ENCODE data around the gene ICAM5.
A peak's percentile ranks its signal among the peaks of the same experiment; 100 is the strongest.
"Not testable (repeated sequence)": the region's sequence is repeated elsewhere in the genome, so short reads cannot be mapped to it uniquely, and the experiment has no call there.

Gene ICAM5

GRCh38 chr19:10278935-10279334 is 10.8 kb upstream of the ICAM5 start:
- no peaks in the 10 kb centered on the region for H3K9me3 ChIP-seq
- H3K36me3 ChIP-seq (replicated peaks), result no peaks in the 10 kb centered on the region
- H3K27me3 ChIP-seq (ENCODE audit: low read depth), result no peaks in the 10 kb centered on the region
- in situ Hi-C loops (cut with MboI; ENCODE audit: low sequenced_read_pairs), result no loop called here
- no peak overlapping the region for H3K4me3 ChIP-seq
- no peak for DNase-seq (ENCODE audit: low spot score in 2 of 2)
- no peaks in the 10 kb centered on the region for H3K4me1 ChIP-seq

GRCh38 chr19:10279737-10280442 is 9.9 kb upstream of the ICAM5 start:
- Histone ChIP-seq H3K27me3 (ENCODE audit: low read depth) (no peaks in the 10 kb centered on the region), H3K36me3 (replicated peaks) (no peaks in the 10 kb centered on the region), H3K4me3 (no peak overlapping the region), H3K9me3 (no peaks in the 10 kb centered on the region), H3K4me1 (no peaks in the 10 kb centered on the region)
- in situ Hi-C loops (cut with MboI; ENCODE audit: low sequenced_read_pairs), result no loop called here
- no peak for DNase-seq (ENCODE audit: low spot score in 2 of 2)

DNA sequence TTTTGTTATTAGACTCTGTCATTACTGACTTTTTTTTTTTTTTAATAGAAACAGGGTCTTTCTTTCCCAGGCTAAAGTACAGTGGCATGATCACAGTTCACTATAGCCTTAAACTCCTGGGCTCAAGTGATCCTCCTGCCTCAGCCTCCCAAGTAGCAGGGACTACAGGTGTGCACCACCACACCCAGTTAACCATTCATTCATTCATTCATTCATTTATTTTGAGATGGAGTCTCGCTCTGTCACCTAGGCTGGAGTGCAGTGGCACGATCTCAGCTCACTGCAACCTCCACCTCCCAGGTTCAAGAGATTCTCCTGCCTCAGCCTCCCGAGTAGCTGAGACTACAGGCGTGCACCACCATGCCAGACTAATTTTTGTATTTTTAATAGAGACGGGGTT is 7.7 kb upstream of the ICAM5 start:
- in situ Hi-C loops (cut with MboI; ENCODE audit: low sequenced_read_pairs); H3K4me1 ChIP-seq: not testable (repeated sequence)

DNA sequence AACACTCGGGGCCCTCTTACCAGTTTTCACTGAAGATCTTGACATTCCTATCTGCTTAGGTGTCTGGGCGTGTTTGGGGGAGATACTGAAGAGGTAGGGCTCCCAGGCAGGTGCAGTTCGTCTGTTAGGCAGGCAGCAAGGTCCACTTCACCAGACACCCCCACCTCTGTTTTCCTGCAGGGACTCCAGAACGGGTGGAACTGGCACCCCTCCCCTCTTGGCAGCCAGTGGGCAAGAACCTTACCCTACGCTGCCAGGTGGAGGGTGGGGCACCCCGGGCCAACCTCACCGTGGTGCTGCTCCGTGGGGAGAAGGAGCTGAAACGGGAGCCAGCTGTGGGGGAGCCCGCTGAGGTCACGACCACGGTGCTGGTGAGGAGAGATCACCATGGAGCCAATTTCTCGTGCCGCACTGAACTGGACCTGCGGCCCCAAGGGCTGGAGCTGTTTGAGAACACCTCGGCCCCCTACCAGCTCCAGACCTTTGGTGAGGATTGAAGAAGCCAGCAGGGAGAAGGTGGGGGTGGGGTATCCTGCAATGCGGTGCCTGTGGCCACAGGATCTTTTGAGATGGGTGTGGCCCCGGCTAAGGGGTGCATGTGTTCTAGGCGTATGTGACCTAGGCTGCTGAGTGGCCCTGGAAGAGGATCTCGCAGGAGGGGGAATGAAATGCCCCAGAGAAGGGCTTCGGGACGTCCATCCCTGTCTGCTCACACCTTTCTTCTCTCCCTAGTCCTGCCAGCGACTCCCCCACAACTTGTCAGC is 6.3 kb upstream of the ICAM5 start:
- Histone ChIP-seq H3K36me3 (replicated peaks) (no peaks in the 10 kb centered on the region), H3K4me3 (no peak overlapping the region), H3K4me1 (peaks cover 2% of the 10 kb centered on the region; the same call in 1 of the 2 replicates), H3K27me3 (ENCODE audit: low read depth) (no peaks in the 10 kb centered on the region), H3K9me3 (no peaks in the 10 kb centered on the region)
- in situ Hi-C loops (cut with MboI; ENCODE audit: low sequenced_read_pairs), result no loop called here
- DNase-seq (ENCODE audit: low spot score in 2 of 2), result peak in 1 of 2 experiments; percentile 10

More for the DNA sequence above, 7.7 kb upstream of the ICAM5 start:
- H3K4me3 ChIP-seq; H3K9me3 ChIP-seq; H3K27me3 ChIP-seq (ENCODE audit: low read depth); DNase-seq (ENCODE audit: low spot score in 2 of 2); H3K36me3 ChIP-seq (replicated peaks): not testable (repeated sequence)

- Histone ChIP-seq H3K4me1 (peaks cover 6% of the 10 kb centered on the region), H3K36me3 (replicated peaks) (no peaks in the 10 kb centered on the region)
- in situ Hi-C loops (cut with MboI; ENCODE audit: low sequenced_read_pairs), result no loop called here
Measured at GRCh38 chr19:10284065-10284959, 5.4 kb upstream of the ICAM5 start.

GRCh38 chr19:10284960-10285278 is 4.8 kb upstream of the ICAM5 start:
- no peaks in the 10 kb centered on the region for H3K27me3 ChIP-seq (ENCODE audit: low read depth)
- no peaks in the 10 kb centered on the region for H3K36me3 ChIP-seq (replicated peaks)
- DNase-seq (ENCODE audit: low spot score in 2 of 2), result no peak

More at GRCh38 chr19:10284065-10284959, 5.4 kb upstream of the ICAM5 start:
- no peaks in the 10 kb centered on the region for H3K27me3 ChIP-seq (ENCODE audit: low read depth)
- no peak overlapping the region for H3K4me3 ChIP-seq
- no peaks in the 10 kb centered on the region for H3K9me3 ChIP-seq
- peak in 1 of 2 experiments; percentile 7 for DNase-seq (ENCODE audit: low spot score in 2 of 2)

DNA sequence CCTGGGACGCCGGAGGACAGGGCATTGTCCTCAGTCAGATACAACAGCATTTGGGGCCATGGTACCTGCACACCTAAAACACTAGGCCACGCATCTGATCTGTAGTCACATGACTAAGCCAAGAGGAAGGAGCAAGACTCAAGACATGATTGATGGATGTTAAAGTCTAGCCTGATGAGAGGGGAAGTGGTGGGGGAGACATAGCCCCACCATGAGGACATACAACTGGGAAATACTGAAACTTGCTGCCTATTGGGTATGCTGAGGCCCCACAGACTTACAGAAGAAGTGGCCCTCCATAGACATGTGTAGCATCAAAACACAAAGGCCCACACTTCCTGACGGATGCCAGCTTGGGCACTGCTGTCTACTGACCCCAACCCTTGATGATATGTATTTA is 4.4 kb upstream of the ICAM5 start:
- Histone ChIP-seq H3K36me3 (replicated peaks) (no peaks in the 10 kb centered on the region), H3K4me1 (peaks cover 6% of the 10 kb centered on the region), H3K4me3 (no peak overlapping the region), H3K27me3 (ENCODE audit: low read depth) (no peaks in the 10 kb centered on the region), H3K9me3 (no peaks in the 10 kb centered on the region)
- in situ Hi-C loops (cut with MboI; ENCODE audit: low sequenced_read_pairs), result no loop called here
- DNase-seq (ENCODE audit: low spot score in 2 of 2), result no peak

More at GRCh38 chr19:10284960-10285278, 4.8 kb upstream of the ICAM5 start:
- no peak overlapping the region for H3K4me3 ChIP-seq
- no peaks in the 10 kb centered on the region for H3K9me3 ChIP-seq
- in situ Hi-C loops (cut with MboI; ENCODE audit: low sequenced_read_pairs), result no loop called here
- H3K4me1 ChIP-seq, result peaks cover 6% of the 10 kb centered on the region

DNA sequence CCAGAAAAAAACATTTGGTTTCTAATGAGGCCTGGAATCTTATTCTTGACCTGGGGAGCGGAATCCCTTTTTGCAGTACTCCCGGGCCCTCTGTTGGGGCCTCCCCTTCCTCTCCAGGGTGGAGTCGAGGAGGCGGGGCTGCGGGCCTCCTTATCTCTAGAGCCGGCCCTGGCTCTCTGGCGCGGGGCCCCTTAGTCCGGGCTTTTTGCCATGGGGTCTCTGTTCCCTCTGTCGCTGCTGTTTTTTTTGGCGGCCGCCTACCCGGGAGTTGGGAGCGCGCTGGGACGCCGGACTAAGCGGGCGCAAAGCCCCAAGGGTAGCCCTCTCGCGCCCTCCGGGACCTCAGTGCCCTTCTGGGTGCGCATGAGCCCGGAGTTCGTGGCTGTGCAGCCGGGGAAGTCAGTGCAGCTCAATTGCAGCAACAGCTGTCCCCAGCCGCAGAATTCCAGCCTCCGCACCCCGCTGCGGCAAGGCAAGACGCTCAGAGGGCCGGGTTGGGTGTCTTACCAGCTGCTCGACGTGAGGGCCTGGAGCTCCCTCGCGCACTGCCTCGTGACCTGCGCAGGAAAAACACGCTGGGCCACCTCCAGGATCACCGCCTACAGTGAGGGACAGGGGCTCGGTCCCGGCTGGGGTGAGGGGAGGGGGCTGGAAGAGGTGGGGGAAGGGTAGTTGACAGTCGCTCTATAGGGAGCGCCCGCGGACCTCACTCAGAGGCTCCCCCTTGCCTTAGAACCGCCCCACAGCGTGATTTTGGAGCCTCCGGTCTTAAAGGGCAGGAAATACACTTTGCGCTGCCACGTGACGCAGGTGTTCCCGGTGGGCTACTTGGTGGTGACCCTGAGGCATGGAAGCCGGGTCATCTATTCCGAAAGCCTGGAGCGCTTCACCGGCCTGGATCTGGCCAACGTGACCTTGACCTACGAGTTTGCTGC is 2.7 kb upstream of the ICAM5 start, which contains the start of gene ICAM4:
Gene ICAM4 (plus strand): TSS at position 153 of the 935 bp plus-strand sequence. CDS start 58 bp downstream, at position 211.
- peaks cover 13% of the 10 kb centered on the region for H3K4me1 ChIP-seq
- DNase-seq (ENCODE audit: low spot score in 2 of 2), result no peak
- no peaks in the 10 kb centered on the region for H3K27me3 ChIP-seq (ENCODE audit: low read depth)
- H3K4me3 ChIP-seq, result no peak within 1 kb of the TSS
- no peaks in the 10 kb centered on the region for H3K36me3 ChIP-seq (replicated peaks)
- no peaks in the 10 kb centered on the region for H3K9me3 ChIP-seq
- in situ Hi-C loops (cut with MboI; ENCODE audit: low sequenced_read_pairs), result no loop called here

DNA sequence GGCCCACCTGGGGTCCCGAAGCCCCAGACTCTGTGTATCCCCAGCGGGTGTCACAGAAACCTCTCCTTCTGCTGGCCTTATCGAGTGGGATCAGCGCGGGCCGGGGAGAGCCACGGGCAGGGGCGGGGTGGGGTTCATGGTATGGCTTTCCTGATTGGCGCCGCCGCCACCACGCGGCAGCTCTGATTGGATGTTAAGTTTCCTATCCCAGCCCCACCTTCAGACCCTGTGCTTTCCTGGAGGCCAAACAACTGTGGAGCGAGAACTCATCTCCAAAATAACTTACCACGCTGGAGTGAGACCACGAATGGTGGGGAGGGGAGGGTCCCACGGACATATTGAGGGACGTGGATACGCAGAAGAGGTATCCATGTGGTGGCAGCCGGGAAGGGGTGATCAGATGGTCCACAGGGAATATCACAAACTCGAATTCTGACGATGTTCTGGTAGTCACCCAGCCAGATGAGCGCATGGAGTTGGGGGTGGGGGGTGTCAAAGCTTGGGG is 1.0 kb upstream of the ICAM5 start:
- Histone ChIP-seq H3K4me3 (peak overlapping the region; percentile 51), H3K27me3 (ENCODE audit: low read depth) (no peaks in the 10 kb centered on the region), H3K9me3 (no peaks in the 10 kb centered on the region), H3K4me1 (peaks cover 14% of the 10 kb centered on the region), H3K36me3 (replicated peaks) (peaks cover 7% of the 10 kb centered on the region)
- in situ Hi-C loops (cut with MboI; ENCODE audit: low sequenced_read_pairs), result no loop called here
- DNase-seq (ENCODE audit: low spot score in 2 of 2), result peak; percentile 86 to 92

DNA sequence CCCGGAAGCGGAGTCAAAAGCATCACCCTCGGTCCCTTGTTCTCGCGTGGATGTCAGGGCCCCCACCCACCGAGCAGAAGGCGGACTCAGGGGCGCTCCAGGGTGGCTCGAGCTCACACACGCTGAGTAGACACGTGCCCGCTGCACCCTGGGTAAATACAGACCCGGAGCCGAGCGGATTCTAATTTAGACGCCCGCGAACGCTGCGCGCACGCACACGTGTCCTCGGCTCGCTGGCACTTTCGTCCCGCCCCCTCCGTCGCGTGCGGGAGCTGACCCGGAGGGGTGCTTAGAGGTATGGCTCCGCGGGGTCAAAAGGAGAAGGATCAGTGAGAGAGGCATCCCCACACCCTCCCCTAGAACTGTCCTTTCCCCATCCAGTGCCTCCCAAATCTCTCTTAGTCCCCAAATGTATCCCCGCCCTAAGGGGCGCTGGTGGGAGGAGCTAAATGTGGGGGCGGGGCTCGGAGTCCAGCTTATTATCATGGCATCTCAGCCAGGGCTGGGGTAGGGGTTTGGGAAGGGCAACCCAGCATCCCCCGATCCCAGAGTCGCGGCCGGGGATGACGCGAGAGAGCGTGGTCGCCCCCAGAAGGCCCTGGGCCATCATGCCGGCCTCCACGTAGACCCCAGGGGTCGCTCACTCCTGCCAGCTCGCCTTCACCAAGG is 451 bp upstream of the ICAM5 start:
- DNase-seq (ENCODE audit: low spot score in 2 of 2), result peak; percentile 75 to 90

DNA sequence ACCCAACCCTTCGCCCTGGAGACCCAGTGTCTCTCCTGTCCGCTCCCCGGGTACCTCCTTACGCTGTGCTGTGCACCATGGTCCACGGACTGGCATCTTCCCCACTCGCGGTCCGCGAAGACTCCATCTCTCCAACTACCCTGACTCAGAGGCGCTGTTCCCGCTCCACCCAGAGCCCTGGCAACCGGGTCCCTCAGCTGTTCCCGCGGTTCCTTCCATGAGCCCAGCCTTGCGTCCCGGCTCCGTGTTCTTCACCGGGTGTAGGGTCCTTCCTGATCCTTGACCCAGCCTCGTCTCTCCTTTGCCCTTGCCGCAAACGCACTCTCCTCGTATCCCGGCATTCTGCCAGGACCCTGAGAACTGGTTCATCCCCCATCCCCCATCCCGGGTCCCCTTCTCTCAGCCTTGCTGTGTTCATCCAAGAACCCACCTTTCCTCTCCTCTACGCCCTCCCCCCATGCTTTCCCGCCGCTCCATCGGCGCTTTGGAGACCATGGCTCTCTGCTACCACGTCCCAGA is 664 bp downstream of the ICAM5 start:
- H3K9me3 ChIP-seq, result no peaks in the 10 kb centered on the region
- peak overlapping the region; percentile 51 for H3K4me3 ChIP-seq
- in situ Hi-C loops (cut with MboI; ENCODE audit: low sequenced_read_pairs), result no loop called here
- peak in 1 of 2 experiments; percentile 59 for DNase-seq (ENCODE audit: low spot score in 2 of 2)
- peaks cover 14% of the 10 kb centered on the region for H3K4me1 ChIP-seq
- H3K27me3 ChIP-seq (ENCODE audit: low read depth), result no peaks in the 10 kb centered on the region
- peaks cover 10% of the 10 kb centered on the region for H3K36me3 ChIP-seq (replicated peaks)

More for the DNA sequence above, 451 bp upstream of the ICAM5 start:
- Histone ChIP-seq H3K27me3 (ENCODE audit: low read depth) (no peaks in the 10 kb centered on the region), H3K36me3 (replicated peaks) (peaks cover 10% of the 10 kb centered on the region), H3K4me3 (peak overlapping the region; percentile 51), H3K9me3 (no peaks in the 10 kb centered on the region), H3K4me1 (peaks cover 14% of the 10 kb centered on the region)
- in situ Hi-C loops (cut with MboI; ENCODE audit: low sequenced_read_pairs), result no loop called here

GRCh38 chr19:10290876-10291553 is 1.3 kb downstream of the ICAM5 start:
- Histone ChIP-seq H3K36me3 (replicated peaks) (peaks cover 10% of the 10 kb centered on the region), H3K4me1 (peaks cover 14% of the 10 kb centered on the region), H3K27me3 (ENCODE audit: low read depth) (no peaks in the 10 kb centered on the region), H3K9me3 (no peaks in the 10 kb centered on the region), H3K4me3 (peak overlapping the region; percentile 51)
- peak; percentile 55 to 89 for DNase-seq (ENCODE audit: low spot score in 2 of 2)
- in situ Hi-C loops (cut with MboI; ENCODE audit: low sequenced_read_pairs), result no loop called here

Measured in HAP-1 (cell line).